H1 (cell line): ENCODE measurements around the gene C1orf21. TPM values are rescaled to one million over a fixed set of nuclear protein-coding genes. Genes with fewer than 3 reads are reported as not detected.

ENCODE experiments used
- BACH1 ChIP-seq: IDR thresholded peaks from 2 replicates; pipeline ENCODE4 v1.6.1; 2012; ENCODE audit warnings: low read length, improper control_type of control experiment
- EP300 ChIP-seq, 2 experiments: IDR thresholded peaks; 1 replicate in 1 of 2; 2 replicates in 1 of 2; pipeline ENCODE4 v1.6.1; 2011 to 2012; ENCODE audit warnings: low read depth in 2 of 2, low read length in 2 of 2, mild to moderate bottlenecking in 2 of 2, borderline replicate concordance in 1 of 2, inconsistent platforms in 1 of 2, moderate library complexity in 1 of 2
- GABPA ChIP-seq: IDR thresholded peaks from 2 replicates; pipeline ENCODE4 v1.6.1; 2011; ENCODE audit warnings: mild to moderate bottlenecking, low read length, moderate library complexity, borderline replicate concordance; ENCODE audit not compliant: insufficient read depth
- SP4 ChIP-seq: IDR thresholded peaks from 2 replicates; pipeline ENCODE4 v1.6.1; 2012; ENCODE audit warnings: low read length, inconsistent platforms
- SRF ChIP-seq: IDR thresholded peaks from 2 replicates; pipeline ENCODE4 v1.6.1; 2011; ENCODE audit warnings: mild to moderate bottlenecking, low read depth, low read length, moderate library complexity
- TBP ChIP-seq: IDR thresholded peaks from 2 replicates; pipeline ENCODE4 v1.6.1; 2011; ENCODE audit warnings: low read depth, low read length, improper control_type of control experiment
- polyA plus RNA-seq, 7 experiments: library from polyadenylated mRNA; depleted of rRNA in 3 of 7; stranded (reverse) in 5 of 7; unstranded in 2 of 7; fragments of >200 nt in 5 of 7; fragments of 200-250 nt in 2 of 7; gene quantifications; 1 replicate in 5 of 7; 2 replicates in 1 of 7; 4 replicates in 1 of 7; pipeline versions ENCODE4 v1.2.1 to v1.2.3, GENCODE V29; 2011 to 2013; ENCODE audit warnings: missing spikeins in 2 of 7, mixed read lengths in 2 of 7
- total RNA-seq: library from RNA; stranded (reverse); fragmentation: NEBNext Ultra II Directional; extraction: Animal tissue kit (Norgen Biotek cat#: 25700); gene quantifications from 2 replicates; pipeline ENCODE4 v1.2.1, GENCODE V29; 2021
- TF ChIP-seq, protein P1 (sequence below): fragments of 300-600 bp; sonication (generic); IDR thresholded peaks from 2 replicates; pipeline ENCODE4 v1.7.1; 2012; ENCODE audit warnings: low read length, moderate library complexity, mild to moderate bottlenecking, inconsistent platforms; ENCODE audit not compliant: insufficient replicate concordance
- TF ChIP-seq, protein P2 (sequence below): IDR thresholded peaks from 2 replicates; pipeline ENCODE4 v1.6.1; 2011; ENCODE audit warnings: low read depth, mild to moderate bottlenecking, low read length; ENCODE audit not compliant: insufficient read depth

The C1orf21 gene
- total and polyA plus RNA-seq, 2 of the 8 experiments (the other 6 are each of a cell fraction or from before 2014, with no cell fraction given) = 16.6 to 51.0 TPM

DNA sequence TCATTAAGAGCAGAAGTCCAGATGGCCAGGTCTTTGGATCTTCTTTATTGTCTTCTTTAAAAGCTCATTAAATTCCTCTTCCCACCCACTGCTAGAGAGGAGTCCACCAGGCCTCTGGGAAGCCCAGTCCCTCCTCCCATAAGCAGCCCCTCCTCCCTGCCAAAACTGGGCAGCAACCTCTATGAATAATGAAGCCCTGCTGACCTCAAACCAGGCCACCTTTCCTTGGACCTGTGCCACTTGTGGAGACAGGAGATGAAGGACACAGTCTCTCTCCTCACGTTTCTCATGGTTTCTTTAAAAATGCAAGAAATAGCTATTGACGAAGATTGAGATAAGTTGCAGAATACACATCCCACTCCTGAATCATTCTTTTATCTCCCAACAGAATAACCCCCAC is 255.1 kb downstream of the C1orf21 start (continued):
- TF ChIP-seq, protein P1, sequence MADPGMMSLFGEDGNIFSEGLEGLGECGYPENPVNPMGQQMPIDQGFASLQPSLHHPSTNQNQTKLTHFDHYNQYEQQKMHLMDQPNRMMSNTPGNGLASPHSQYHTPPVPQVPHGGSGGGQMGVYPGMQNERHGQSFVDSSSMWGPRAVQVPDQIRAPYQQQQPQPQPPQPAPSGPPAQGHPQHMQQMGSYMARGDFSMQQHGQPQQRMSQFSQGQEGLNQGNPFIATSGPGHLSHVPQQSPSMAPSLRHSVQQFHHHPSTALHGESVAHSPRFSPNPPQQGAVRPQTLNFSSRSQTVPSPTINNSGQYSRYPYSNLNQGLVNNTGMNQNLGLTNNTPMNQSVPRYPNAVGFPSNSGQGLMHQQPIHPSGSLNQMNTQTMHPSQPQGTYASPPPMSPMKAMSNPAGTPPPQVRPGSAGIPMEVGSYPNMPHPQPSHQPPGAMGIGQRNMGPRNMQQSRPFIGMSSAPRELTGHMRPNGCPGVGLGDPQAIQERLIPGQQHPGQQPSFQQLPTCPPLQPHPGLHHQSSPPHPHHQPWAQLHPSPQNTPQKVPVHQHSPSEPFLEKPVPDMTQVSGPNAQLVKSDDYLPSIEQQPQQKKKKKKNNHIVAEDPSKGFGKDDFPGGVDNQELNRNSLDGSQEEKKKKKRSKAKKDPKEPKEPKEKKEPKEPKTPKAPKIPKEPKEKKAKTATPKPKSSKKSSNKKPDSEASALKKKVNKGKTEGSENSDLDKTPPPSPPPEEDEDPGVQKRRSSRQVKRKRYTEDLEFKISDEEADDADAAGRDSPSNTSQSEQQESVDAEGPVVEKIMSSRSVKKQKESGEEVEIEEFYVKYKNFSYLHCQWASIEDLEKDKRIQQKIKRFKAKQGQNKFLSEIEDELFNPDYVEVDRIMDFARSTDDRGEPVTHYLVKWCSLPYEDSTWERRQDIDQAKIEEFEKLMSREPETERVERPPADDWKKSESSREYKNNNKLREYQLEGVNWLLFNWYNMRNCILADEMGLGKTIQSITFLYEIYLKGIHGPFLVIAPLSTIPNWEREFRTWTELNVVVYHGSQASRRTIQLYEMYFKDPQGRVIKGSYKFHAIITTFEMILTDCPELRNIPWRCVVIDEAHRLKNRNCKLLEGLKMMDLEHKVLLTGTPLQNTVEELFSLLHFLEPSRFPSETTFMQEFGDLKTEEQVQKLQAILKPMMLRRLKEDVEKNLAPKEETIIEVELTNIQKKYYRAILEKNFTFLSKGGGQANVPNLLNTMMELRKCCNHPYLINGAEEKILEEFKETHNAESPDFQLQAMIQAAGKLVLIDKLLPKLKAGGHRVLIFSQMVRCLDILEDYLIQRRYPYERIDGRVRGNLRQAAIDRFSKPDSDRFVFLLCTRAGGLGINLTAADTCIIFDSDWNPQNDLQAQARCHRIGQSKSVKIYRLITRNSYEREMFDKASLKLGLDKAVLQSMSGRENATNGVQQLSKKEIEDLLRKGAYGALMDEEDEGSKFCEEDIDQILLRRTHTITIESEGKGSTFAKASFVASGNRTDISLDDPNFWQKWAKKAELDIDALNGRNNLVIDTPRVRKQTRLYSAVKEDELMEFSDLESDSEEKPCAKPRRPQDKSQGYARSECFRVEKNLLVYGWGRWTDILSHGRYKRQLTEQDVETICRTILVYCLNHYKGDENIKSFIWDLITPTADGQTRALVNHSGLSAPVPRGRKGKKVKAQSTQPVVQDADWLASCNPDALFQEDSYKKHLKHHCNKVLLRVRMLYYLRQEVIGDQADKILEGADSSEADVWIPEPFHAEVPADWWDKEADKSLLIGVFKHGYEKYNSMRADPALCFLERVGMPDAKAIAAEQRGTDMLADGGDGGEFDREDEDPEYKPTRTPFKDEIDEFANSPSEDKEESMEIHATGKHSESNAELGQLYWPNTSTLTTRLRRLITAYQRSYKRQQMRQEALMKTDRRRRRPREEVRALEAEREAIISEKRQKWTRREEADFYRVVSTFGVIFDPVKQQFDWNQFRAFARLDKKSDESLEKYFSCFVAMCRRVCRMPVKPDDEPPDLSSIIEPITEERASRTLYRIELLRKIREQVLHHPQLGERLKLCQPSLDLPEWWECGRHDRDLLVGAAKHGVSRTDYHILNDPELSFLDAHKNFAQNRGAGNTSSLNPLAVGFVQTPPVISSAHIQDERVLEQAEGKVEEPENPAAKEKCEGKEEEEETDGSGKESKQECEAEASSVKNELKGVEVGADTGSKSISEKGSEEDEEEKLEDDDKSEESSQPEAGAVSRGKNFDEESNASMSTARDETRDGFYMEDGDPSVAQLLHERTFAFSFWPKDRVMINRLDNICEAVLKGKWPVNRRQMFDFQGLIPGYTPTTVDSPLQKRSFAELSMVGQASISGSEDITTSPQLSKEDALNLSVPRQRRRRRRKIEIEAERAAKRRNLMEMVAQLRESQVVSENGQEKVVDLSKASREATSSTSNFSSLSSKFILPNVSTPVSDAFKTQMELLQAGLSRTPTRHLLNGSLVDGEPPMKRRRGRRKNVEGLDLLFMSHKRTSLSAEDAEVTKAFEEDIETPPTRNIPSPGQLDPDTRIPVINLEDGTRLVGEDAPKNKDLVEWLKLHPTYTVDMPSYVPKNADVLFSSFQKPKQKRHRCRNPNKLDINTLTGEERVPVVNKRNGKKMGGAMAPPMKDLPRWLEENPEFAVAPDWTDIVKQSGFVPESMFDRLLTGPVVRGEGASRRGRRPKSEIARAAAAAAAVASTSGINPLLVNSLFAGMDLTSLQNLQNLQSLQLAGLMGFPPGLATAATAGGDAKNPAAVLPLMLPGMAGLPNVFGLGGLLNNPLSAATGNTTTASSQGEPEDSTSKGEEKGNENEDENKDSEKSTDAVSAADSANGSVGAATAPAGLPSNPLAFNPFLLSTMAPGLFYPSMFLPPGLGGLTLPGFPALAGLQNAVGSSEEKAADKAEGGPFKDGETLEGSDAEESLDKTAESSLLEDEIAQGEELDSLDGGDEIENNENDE = no peak
- TF ChIP-seq GABPA (no peak), TBP (no peak), SP4 (no peak), BACH1 (no peak), EP300 (IDR thresholded peaks at IDR 0.05; ENCODE audit: borderline replicate concordance in 1 of 2, low read depth in 2 of 2, low read length in 2 of 2) (no peak), SRF (no peak)
- TF ChIP-seq, protein P2, sequence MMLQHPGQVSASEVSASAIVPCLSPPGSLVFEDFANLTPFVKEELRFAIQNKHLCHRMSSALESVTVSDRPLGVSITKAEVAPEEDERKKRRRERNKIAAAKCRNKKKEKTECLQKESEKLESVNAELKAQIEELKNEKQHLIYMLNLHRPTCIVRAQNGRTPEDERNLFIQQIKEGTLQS = no peak
